Large intestine (tissue), 3 donors: ENCODE measurements around the gene SLC26A9. TPM values are rescaled to one million over a fixed set of nuclear protein-coding genes. Genes with fewer than 3 reads are reported as not detected.

Experiments used
- DNase-seq, 2 donors: peaks; one replicate each; pipeline versions ENCODE4 v3.0.0 to v3.0.0-alpha.2; 2013
- H3K27ac ChIP-seq: one replicate; pipeline ENCODE4 v1.5.1; 2013; ENCODE audit warnings: low read length
- H3K27me3 ChIP-seq: 2 replicates; pipeline ENCODE4 v1.6.1; 2013; ENCODE audit warnings: low read length; ENCODE audit not compliant: control insufficient read depth, insufficient read depth
- H3K36me3 ChIP-seq: 2 replicates; pipeline ENCODE4 v1.6.1; 2013; ENCODE audit warnings: low read length; ENCODE audit not compliant: control insufficient read depth, insufficient read depth
- H3K4me1 ChIP-seq: one replicate; pipeline ENCODE4 v1.6.1; 2013; ENCODE audit warnings: low read length; ENCODE audit not compliant: control insufficient read depth, insufficient read depth
- H3K4me3 ChIP-seq: one replicate; pipeline ENCODE4 v1.5.1; 2013; ENCODE audit warnings: low read length
- H3K9me3 ChIP-seq: one replicate; pipeline ENCODE4 v1.6.1; 2013; ENCODE audit warnings: mild to moderate bottlenecking, low read depth, low read length, moderate library complexity; ENCODE audit not compliant: control insufficient read depth
- WGBS: methylation state at CpG from one replicate; pipeline ENCODE4 v1.1.5; 2013; ENCODE audit warnings: low lambda C conversion rate; ENCODE audit not compliant: insufficient coverage; 5-methylcytosine and 5-hydroxymethylcytosine counted together
- polyA plus RNA-seq: library from polyadenylated mRNA; unstranded; fragments of 120-200 nt; gene quantifications from one replicate; pipeline ENCODE4 v1.2.1, GENCODE V29; 2013

SLC26A9 gene
- polyA plus RNA-seq, 1 donor = 0.03 TPM

DNA sequence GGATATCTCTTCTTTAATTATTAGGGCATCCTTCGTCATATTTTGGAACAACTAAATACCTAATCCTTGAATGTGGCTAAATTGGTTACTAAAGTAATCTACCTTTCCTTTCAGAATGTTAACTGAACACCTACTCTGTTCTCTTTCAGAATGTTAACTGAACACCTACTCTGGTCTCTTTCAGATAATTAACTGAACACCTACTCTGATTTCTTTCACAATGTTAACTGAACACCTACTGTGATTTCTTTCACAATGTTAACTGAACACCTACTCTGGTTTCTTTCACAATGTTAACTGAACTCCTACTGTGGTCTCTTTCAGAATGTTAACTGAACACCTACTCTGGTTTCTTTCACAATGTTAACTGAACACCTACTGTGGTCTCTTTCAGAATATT is 38.0 kb upstream of the SLC26A9 start:
- no peak for DNase-seq
- H3K4me1 ChIP-seq = no peaks in the 10 kb centered on the region
- no peaks in the 10 kb centered on the region for H3K36me3 ChIP-seq
- no peak overlapping the region for H3K27ac ChIP-seq
- no peak overlapping the region for H3K4me3 ChIP-seq
- no peaks in the 10 kb centered on the region for H3K9me3 ChIP-seq
- WGBS = 100% methylated on average over 1 of the region's 1 CpG
- no peaks in the 10 kb centered on the region for H3K27me3 ChIP-seq

DNA sequence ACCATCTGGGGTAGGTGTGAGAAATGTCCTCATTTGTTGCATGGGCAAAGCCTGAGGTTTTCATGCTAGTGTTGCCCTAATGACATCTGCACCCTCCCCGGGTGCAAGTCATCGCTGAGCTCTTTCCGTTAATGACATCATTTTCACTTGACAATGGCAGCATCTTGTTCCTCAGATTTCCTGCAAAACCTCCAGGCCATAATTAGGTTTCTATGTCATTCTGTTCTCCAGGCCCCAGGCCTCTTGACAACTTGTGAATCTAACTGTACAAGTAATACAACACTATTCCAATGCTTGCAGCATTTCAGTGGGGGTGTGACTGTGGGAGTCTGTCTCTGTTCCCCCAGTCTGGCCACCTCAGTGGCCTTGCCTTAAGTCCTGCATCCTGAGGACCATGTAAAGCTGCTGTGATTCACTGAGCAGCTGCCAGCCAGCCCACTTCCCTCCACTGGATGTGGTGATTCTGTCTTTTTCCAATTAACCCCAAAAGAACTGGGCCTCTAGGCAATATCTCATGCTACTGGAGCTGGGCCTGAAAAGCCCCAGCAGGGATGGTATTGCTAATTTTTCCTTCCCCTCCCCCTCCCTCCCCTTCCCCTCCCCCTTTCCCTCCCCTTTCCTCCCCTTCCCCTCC is 37.1 kb upstream of the SLC26A9 start:
- Histone ChIP-seq H3K4me3 (no peak overlapping the region), H3K36me3 (no peaks in the 10 kb centered on the region), H3K9me3 (no peaks in the 10 kb centered on the region), H3K27ac (no peak overlapping the region), H3K27me3 (no peaks in the 10 kb centered on the region), H3K4me1 (no peaks in the 10 kb centered on the region)
- WGBS = no CpG with 5 or more reads among the region's 3 CpGs
- no peak for DNase-seq

DNA sequence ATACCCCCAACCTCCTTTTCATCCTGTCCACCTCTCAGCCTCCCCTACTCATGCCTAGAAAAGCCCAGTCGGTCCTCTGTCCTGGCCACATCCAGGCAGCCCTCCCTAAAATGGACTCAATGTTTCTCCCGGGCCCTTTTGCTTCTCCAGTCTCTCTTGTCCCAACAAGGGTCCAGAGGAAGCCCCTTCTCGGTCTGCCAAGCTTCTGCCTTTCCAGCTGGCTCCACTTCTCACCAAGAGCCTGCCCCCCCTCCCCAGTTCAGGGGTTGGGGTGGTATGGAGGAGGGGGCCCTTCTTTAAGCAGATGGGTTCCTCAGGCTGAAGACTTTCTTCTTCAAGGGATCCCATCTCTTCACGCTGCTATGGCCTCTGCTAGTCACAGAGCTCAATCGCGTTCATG is 36.0 kb upstream of the SLC26A9 start:
- no peaks in the 10 kb centered on the region for H3K4me1 ChIP-seq
- no peak overlapping the region for H3K27ac ChIP-seq
- no CpG with 5 or more reads among the region's 6 CpGs for WGBS
- no peak overlapping the region for H3K4me3 ChIP-seq
- no peaks in the 10 kb centered on the region for H3K27me3 ChIP-seq
- H3K9me3 ChIP-seq = peaks cover 6% of the 10 kb centered on the region
- no peaks in the 10 kb centered on the region for H3K36me3 ChIP-seq
- DNase-seq = no peak

GRCh38 chr1:205978676-205979075 is 35.4 kb upstream of the SLC26A9 start:
- no peak for DNase-seq
- Histone ChIP-seq H3K36me3 (no peaks in the 10 kb centered on the region), H3K4me3 (no peak overlapping the region), H3K4me1 (no peaks in the 10 kb centered on the region), H3K27me3 (no peaks in the 10 kb centered on the region), H3K27ac (no peak overlapping the region), H3K9me3 (peaks cover 13% of the 10 kb centered on the region)
- WGBS = no CpG with 5 or more reads among the region's 7 CpGs

- H3K9me3 ChIP-seq = peaks cover 23% of the 10 kb centered on the region
- no peaks in the 10 kb centered on the region for H3K4me1 ChIP-seq
- H3K36me3 ChIP-seq = no peaks in the 10 kb centered on the region
- no peaks in the 10 kb centered on the region for H3K27me3 ChIP-seq
- DNase-seq = peak; percentile 47 to 64
- no peak overlapping the region for H3K4me3 ChIP-seq
- WGBS = no CpG with 5 or more reads among the region's 2 CpGs
- H3K27ac ChIP-seq = no peak overlapping the region
These were observed 34.3 kb upstream of the SLC26A9 start for GRCh38 chr1:205977402-205978014.

- DNase-seq = peak; percentile 40 to 45
- Histone ChIP-seq H3K9me3 (peaks cover 23% of the 10 kb centered on the region), H3K4me3 (no peak overlapping the region), H3K27ac (no peak overlapping the region), H3K27me3 (no peaks in the 10 kb centered on the region), H3K36me3 (no peaks in the 10 kb centered on the region), H3K4me1 (no peaks in the 10 kb centered on the region)
- no CpG with 5 or more reads among the region's 8 CpGs for WGBS
These were observed 33.6 kb upstream of the SLC26A9 start for GRCh38 chr1:205976708-205977401.

DNA sequence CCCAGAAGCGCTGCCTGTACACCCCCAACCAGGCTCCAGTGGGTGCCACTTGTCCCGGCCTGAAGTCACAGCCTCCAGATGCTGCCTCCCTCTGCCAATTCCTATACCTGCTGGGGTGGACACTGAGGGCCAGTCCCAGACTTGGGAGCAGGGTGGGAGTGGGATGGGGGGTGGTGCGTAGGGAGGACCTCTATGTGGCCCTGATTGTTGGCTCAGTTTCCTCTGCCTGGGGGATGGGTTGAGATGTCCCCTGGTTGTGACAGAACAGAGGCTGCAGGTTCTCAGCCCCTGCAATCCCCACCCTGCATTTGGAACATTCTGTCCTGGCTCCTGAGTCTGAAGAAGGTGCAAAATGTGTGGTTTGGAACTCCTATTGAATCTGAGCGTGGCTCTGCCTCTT is 32.8 kb upstream of the SLC26A9 start:
- WGBS = no CpG with 5 or more reads among the region's 4 CpGs
- no peak overlapping the region for H3K27ac ChIP-seq

GRCh38 chr1:205975387-205975998 is 32.2 kb upstream of the SLC26A9 start:
- Histone ChIP-seq H3K27ac (no peak overlapping the region), H3K4me3 (no peak overlapping the region), H3K36me3 (no peaks in the 10 kb centered on the region), H3K9me3 (peaks cover 23% of the 10 kb centered on the region), H3K27me3 (no peaks in the 10 kb centered on the region), H3K4me1 (no peaks in the 10 kb centered on the region)
- no CpG with 5 or more reads among the region's 15 CpGs for WGBS
- no peak for DNase-seq

More for the DNA sequence above, 32.8 kb upstream of the SLC26A9 start:
- no peak for DNase-seq
- Histone ChIP-seq H3K9me3 (peaks cover 23% of the 10 kb centered on the region), H3K4me1 (no peaks in the 10 kb centered on the region), H3K36me3 (no peaks in the 10 kb centered on the region), H3K27me3 (no peaks in the 10 kb centered on the region), H3K4me3 (no peak overlapping the region)

DNA sequence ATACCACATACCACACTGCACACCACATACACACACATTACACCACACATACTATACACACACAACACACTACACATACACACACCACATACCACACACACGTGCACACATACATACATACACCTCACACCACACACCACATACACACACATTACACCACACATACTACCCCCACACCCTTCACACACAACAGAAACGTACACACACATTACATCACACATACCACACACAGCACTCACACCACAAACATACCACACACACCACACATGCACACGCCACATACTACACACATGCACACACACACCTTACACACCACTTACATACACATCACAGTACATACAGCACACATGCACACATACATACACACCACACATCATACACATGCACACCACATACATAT is 31.5 kb upstream of the SLC26A9 start:
- DNase-seq = no peak
- WGBS = no CpG with 5 or more reads among the region's 3 CpGs
- Histone ChIP-seq H3K27ac (no peak overlapping the region), H3K27me3 (no peaks in the 10 kb centered on the region), H3K4me1 (no peaks in the 10 kb centered on the region), H3K36me3 (no peaks in the 10 kb centered on the region), H3K9me3 (peaks cover 23% of the 10 kb centered on the region), H3K4me3 (no peak overlapping the region)

DNA sequence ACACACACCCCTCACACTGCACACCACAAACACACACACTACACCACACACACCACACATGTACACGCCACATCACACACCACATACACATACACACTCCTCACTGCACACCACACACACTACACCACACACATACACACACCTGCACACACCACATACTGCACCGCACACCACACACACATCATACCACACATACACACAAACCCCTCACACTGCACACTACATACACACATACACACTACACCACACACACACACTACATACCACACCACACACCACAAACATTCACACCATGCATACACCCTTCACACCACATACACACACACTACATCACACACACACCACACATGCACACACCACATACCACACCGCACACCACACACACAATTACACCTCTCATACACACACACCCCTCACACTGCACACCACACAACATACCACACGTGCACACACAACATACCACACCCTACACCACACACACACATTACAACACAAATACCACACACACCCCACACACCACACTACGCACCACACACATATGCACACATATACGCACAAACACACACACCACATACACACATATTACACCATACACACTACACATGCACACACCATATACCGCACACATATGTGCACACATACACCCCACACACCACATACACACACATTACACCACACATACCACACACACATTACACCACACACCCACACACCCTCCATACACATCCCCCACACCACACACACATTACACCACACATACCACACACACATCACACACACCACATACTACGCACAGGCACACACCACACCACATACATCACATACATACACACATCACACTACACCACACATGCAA is 30.3 kb upstream of the SLC26A9 start:
- no peaks in the 10 kb centered on the region for H3K4me1 ChIP-seq
- H3K27me3 ChIP-seq = no peaks in the 10 kb centered on the region
- H3K4me3 ChIP-seq = no peak overlapping the region
- DNase-seq = no peak
- WGBS = no CpG with 5 or more reads among the region's 8 CpGs
- H3K9me3 ChIP-seq = peaks cover 23% of the 10 kb centered on the region
- H3K36me3 ChIP-seq = no peaks in the 10 kb centered on the region
- no peak overlapping the region for H3K27ac ChIP-seq
